ENCODE data around the gene AGAP2.
A peak's percentile ranks its signal among the peaks of the same experiment; 100 is the strongest.
"Not testable (repeated sequence)": the region's sequence is repeated elsewhere in the genome, so short reads cannot be mapped to it uniquely, and the experiment has no call there.

AGAP2 gene

DNA sequence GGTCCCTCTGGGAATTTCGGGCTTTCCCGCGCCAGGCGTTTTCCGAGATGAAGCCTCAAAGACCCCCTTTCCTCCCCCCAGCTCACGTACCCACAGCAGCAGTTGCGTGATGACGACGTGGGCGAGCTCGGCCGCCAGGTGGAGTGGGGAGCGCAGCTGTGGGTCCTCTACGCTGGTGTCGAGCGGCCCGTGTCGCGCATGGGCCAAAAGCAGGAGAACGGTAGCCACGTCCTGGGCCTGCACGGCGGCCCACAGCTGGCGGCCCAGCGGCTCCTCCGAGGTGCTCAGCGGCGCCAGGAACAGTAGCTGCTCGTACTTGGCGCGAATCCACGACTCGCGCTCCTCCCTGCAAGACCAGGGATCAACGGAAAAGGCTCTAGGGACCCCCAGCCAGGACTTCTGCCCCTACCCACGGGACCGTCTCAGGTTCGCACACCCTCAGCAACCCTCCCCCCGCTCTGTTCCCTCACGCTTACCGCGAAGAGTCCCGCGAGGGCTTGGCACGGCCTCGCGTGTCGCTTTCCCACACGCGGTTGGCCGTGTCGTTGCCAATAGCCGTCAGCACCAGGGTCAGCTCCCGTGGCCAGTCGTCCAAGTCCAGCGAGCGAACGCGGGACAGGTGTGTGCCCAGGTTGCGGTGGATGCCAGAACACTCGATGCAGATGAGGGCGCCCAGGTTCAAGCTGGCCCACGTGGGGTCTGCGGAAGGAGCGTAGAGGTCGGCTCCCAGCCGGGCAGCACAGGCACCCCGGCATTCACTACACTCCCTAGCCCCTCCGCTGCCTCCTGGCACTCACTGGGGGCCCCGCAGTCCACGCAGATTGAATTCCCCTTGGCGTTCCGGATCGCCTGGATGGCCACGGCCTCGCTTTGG is 11.4 kb downstream of the AGAP2 start:
- Histone ChIP-seq H3K27ac (ENCODE audit: low read depth, low read length) (no peak overlapping the region), H2AFZ (ENCODE audit: low read length, unreplicated experiment) (peak overlapping the region; percentile 72), H3K27me3 (ENCODE audit: insufficient read depth, low read length) (peaks cover 3% of the 10 kb centered on the region; the same call in 1 of the 2 replicates), H3K36me3 (ENCODE audit: insufficient read depth, low read length) (no peaks in the 10 kb centered on the region), H3K79me2 (ENCODE audit: control insufficient read depth, insufficient read depth, low read length, unreplicated experiment) (no peaks in the 10 kb centered on the region), H3K4me1 (ENCODE audit: control insufficient read depth, insufficient read depth, low read length, unreplicated experiment) (no peaks in the 10 kb centered on the region), H3K4me3 (ENCODE audit: low read depth, low read length) (peak overlapping the region; percentile 93)

DNA sequence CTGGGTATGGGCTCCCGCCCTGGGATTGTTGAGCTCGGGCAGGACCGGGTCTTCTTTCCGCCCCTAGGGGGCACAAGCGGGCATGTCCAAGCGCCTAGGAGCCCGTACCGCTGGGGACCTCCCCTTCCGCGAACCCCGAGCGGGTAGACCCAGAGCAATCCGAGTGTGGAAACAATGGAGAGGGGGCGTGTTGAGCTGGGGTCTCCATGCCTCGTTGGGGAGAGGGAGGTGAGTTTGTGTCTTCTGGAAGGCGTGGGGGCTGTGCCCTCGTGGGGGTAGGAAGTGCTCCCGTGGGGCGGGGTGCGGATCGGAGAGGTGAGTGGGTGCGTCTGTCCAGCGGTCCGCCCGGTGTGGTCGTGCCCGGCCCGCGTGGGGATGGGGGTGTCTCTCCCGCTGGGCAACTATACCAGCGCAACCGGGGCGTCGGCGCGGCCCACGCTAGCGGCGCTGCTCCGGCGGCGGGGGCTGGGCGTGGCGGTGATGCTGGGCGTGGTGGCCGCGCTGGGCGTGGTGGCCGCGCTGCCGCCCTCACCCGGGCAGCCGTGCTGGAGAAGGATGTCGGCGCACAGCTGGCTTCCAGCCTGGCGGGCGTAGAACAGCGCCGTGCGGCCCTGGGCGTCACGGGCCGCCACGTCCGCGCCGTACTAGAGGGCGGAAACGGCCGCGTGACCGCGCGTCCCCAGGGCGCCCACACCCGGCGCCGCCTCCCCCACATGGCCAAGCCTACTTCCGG is 12.2 kb downstream of the AGAP2 start:
- Histone ChIP-seq H3K36me3 (ENCODE audit: insufficient read depth, low read length) (no peaks in the 10 kb centered on the region), H3K27me3 (ENCODE audit: insufficient read depth, low read length) (peaks cover 3% of the 10 kb centered on the region; the same call in 1 of the 2 replicates), H2AFZ (ENCODE audit: low read length, unreplicated experiment) (peak overlapping the region; percentile 72), H3K79me2 (ENCODE audit: control insufficient read depth, insufficient read depth, low read length, unreplicated experiment) (no peaks in the 10 kb centered on the region), H3K4me1 (ENCODE audit: control insufficient read depth, insufficient read depth, low read length, unreplicated experiment) (no peaks in the 10 kb centered on the region), H3K4me3 (ENCODE audit: low read depth, low read length) (peak overlapping the region; percentile 93), H3K27ac (ENCODE audit: low read depth, low read length) (peak overlapping the region; percentile 22; the same call in 1 of the 2 replicates)

GRCh38 chr12:57725851-57726150 is 12.7 kb downstream of the AGAP2 start:
- no peaks in the 10 kb centered on the region for H3K36me3 ChIP-seq (ENCODE audit: insufficient read depth, low read length)
- peaks cover 3% of the 10 kb centered on the region; the same call in 1 of the 2 replicates for H3K27me3 ChIP-seq (ENCODE audit: insufficient read depth, low read length)
- no peaks in the 10 kb centered on the region for H3K4me1 ChIP-seq (ENCODE audit: control insufficient read depth, insufficient read depth, low read length, unreplicated experiment)
- H2AFZ ChIP-seq (ENCODE audit: low read length, unreplicated experiment): peak overlapping the region; percentile 21
- no peak overlapping the region for H3K27ac ChIP-seq (ENCODE audit: low read depth, low read length)
- peak overlapping the region; percentile 93 for H3K4me3 ChIP-seq (ENCODE audit: low read depth, low read length)
- no peaks in the 10 kb centered on the region for H3K79me2 ChIP-seq (ENCODE audit: control insufficient read depth, insufficient read depth, low read length, unreplicated experiment)

- Histone ChIP-seq H3K4me3 (ENCODE audit: low read depth, low read length) (no peak overlapping the region), H2AFZ (ENCODE audit: low read length, unreplicated experiment) (no peak overlapping the region), H3K4me1 (ENCODE audit: control insufficient read depth, insufficient read depth, low read length, unreplicated experiment) (no peaks in the 10 kb centered on the region), H3K27ac (ENCODE audit: low read depth, low read length) (no peak overlapping the region), H3K27me3 (ENCODE audit: insufficient read depth, low read length) (peaks cover 3% of the 10 kb centered on the region; the same call in 1 of the 2 replicates), H3K36me3 (ENCODE audit: insufficient read depth, low read length) (0 out of 2 replicates have a peak, but pooled peaks cover 2% of the 10 kb centered on the region), H3K79me2 (ENCODE audit: control insufficient read depth, insufficient read depth, low read length, unreplicated experiment) (no peaks in the 10 kb centered on the region)
These were observed 13.4 kb downstream of the AGAP2 start for GRCh38 chr12:57724936-57725740.

- Histone ChIP-seq H3K27me3 (ENCODE audit: insufficient read depth, low read length) (peaks cover 3% of the 10 kb centered on the region; the same call in 1 of the 2 replicates), H3K79me2 (ENCODE audit: control insufficient read depth, insufficient read depth, low read length, unreplicated experiment) (no peaks in the 10 kb centered on the region), H3K27ac (ENCODE audit: low read depth, low read length) (no peak overlapping the region), H3K4me3 (ENCODE audit: low read depth, low read length) (no peak overlapping the region), H3K4me1 (ENCODE audit: control insufficient read depth, insufficient read depth, low read length, unreplicated experiment) (no peaks in the 10 kb centered on the region), H3K36me3 (ENCODE audit: insufficient read depth, low read length) (peaks cover 8% of the 10 kb centered on the region; the same call in 1 of the 2 replicates), H2AFZ (ENCODE audit: low read length, unreplicated experiment) (no peak overlapping the region)
These were observed 14.3 kb downstream of the AGAP2 start for GRCh38 chr12:57724003-57724935.

DNA sequence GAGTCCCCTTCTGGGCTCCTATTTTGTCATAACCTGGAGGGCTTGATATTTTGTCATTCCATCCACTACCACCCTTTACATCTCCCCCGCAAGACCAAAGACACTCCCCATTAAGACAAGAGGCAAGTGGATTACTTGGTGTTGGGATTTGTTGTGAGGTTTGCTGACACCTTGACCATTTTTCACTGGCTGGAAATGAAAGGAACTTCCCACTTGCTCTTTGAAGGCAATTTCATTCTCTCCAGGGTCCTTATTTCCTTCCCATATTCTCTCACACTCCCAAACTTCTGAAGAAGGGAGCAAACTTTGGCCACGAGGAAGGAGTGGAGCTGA is 14.9 kb downstream of the AGAP2 start:
- Histone ChIP-seq H3K4me1 (ENCODE audit: control insufficient read depth, insufficient read depth, low read length, unreplicated experiment) (no peaks in the 10 kb centered on the region), H3K79me2 (ENCODE audit: control insufficient read depth, insufficient read depth, low read length, unreplicated experiment) (no peaks in the 10 kb centered on the region), H2AFZ (ENCODE audit: low read length, unreplicated experiment) (no peak overlapping the region), H3K27me3 (ENCODE audit: insufficient read depth, low read length) (peaks cover 3% of the 10 kb centered on the region; the same call in 1 of the 2 replicates), H3K4me3 (ENCODE audit: low read depth, low read length) (no peak overlapping the region), H3K36me3 (ENCODE audit: insufficient read depth, low read length) (peaks cover 13% of the 10 kb centered on the region; the same call in 1 of the 2 replicates), H3K27ac (ENCODE audit: low read depth, low read length) (no peak overlapping the region)

DNA sequence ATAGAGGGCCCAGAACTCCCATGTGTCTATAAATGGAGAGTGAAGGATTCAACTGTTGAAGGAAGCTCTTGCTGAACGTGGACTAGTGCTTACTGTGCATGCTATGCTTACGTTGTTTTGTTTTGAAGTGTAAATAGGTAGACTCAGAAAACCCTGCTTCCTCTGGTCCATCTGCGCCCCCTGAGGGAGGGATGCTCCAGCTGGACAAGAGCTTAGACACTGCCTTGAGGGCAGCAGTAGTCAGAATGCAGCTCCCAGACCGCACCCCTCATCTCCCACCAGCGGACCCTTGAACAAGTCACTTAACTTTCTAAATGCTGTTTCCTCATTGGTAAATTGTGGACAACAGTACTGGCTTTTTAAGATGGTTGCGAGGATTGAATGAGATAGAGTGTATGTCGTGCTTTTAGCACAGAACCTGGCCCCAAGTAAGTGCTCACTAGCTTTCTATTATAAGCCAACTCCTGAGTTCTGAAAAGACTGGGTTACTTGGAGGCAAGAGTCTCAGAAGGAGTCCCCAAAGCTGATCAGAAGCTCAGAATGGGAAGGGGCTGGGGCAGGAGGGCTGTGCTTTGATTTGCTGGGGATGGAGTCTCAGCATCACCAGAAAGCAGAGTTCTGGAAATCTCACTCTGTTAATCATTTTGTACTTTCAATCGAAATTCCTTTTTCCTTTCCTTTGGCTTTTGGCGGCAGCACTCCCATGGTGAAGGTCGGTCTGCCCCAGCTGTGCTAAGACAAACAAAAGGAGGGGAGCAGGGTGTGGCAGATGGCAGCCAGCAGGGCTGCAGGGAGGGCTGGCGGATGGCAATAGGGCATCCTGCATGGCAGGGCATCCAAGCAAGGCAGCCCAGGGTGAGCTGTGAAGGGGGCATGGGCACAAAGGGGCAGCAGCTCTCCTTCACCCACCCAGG is 15.6 kb downstream of the AGAP2 start:
- Histone ChIP-seq H3K27me3 (ENCODE audit: insufficient read depth, low read length) (peaks cover 3% of the 10 kb centered on the region; the same call in 1 of the 2 replicates), H3K27ac (ENCODE audit: low read depth, low read length) (no peak overlapping the region), H3K4me1 (ENCODE audit: control insufficient read depth, insufficient read depth, low read length, unreplicated experiment) (no peaks in the 10 kb centered on the region), H3K36me3 (ENCODE audit: insufficient read depth, low read length) (peaks cover 17% of the 10 kb centered on the region; the same call in 1 of the 2 replicates), H3K4me3 (ENCODE audit: low read depth, low read length) (no peak overlapping the region), H3K79me2 (ENCODE audit: control insufficient read depth, insufficient read depth, low read length, unreplicated experiment) (no peaks in the 10 kb centered on the region), H2AFZ (ENCODE audit: low read length, unreplicated experiment) (no peak overlapping the region)

DNA sequence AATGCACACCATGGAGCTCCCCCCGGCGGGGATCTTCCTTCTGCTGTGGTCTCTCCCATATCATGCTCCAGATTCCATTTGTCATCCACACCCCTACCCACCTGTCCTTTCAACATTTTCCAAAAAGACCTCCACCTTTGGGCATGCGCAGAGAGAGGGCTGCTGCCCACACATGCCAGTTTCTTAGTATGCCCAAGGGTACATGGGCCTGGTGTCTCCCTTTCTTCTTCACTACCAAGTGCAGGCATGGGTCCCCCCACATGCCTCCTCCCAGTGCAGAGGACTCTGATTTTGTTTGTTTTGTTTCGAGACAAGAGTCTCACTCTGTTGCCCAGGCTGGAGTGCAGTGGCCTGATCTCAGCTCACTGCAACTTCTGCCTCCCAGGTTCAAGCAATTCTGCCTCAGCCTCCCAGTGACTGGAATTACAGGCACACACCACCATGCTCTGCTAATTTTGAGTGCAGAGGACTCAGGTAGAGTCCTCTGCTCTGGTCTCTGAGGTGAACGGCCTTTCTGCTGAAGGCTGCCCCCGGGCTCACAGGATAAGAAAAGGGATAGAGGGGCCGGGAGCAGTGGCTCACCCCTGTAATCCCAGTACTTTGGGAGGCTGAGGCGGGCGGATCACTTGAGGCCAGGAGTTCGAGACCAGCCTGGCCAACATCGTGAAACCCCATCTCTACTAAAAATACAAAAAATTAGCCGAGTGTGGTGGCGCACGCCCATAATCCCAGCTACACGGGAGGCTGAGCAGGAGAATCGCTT is 16.5 kb downstream of the AGAP2 start:
- not testable (repeated sequence) for H3K79me2 ChIP-seq (ENCODE audit: control insufficient read depth, insufficient read depth, low read length, unreplicated experiment); H3K27me3 ChIP-seq (ENCODE audit: insufficient read depth, low read length); H3K4me3 ChIP-seq (ENCODE audit: low read depth, low read length); H3K27ac ChIP-seq (ENCODE audit: low read depth, low read length); H3K4me1 ChIP-seq (ENCODE audit: control insufficient read depth, insufficient read depth, low read length, unreplicated experiment); H2AFZ ChIP-seq (ENCODE audit: low read length, unreplicated experiment)
- H3K36me3 ChIP-seq (ENCODE audit: insufficient read depth, low read length): peaks cover 17% of the 10 kb centered on the region; the same call in 1 of the 2 replicates
